PC-9 (cell line): Measurements from ENCODE around the gene HNRNPLL. TPM values are rescaled to one million over a fixed set of nuclear protein-coding genes. Genes with fewer than 3 reads are reported as not detected.

Source experiments
- BruUV-seq: library from RNA; stranded (reverse); fragments of 400-500 nt; replicated peaks from 2 replicates; lab custom pipeline; 2021; lab: Mats Ljungman, UMichigan
- CTCF ChIA-PET: fragments of 300-600 bp; sonication (Branson Sonifier 250); formaldehyde crosslinking; loops from one replicate; lab custom pipeline; 2022; ENCODE audit warnings: antibody characterized with exemption; lab: Charles Lee
- POLR2A ChIA-PET: fragments of 300-600 bp; sonication (Branson Sonifier 250); formaldehyde crosslinking; loops from one replicate; lab custom pipeline; 2022; ENCODE audit warnings: antibody characterized with exemption; ENCODE audit not compliant: unreplicated experiment; lab: Charles Lee
- DNase-seq, 2 experiments: peaks; one replicate each; pipeline versions ENCODE4 v3.0.0 to v3.0.0-alpha.2; 2015 to 2022; ENCODE audit warnings: mixed read lengths in 1 of 2
- H2AFZ ChIP-seq: fragments of 200-600 bp; sonication (generic); 2 replicates; pipeline ENCODE4 v1.8.1; 2017; ENCODE audit warnings: antibody characterized with exemption
- H3F3A ChIP-seq: fragments of 200-600 bp; sonication (generic); 2 replicates; pipeline ENCODE4 v1.8.1; 2017; ENCODE audit warnings: antibody characterized with exemption, mild to moderate bottlenecking, low read depth; ENCODE audit not compliant: insufficient read depth
- H3K27ac ChIP-seq: fragments of 200-600 bp; sonication (generic); 2 replicates; pipeline ENCODE4 v1.6.1; 2016; ENCODE audit warnings: mixed run types
- H3K27me3 ChIP-seq: fragments of 200-600 bp; sonication (generic); 2 replicates; pipeline ENCODE4 v1.6.1; 2016; ENCODE audit warnings: low read depth, mixed run types; ENCODE audit not compliant: insufficient read depth
- H3K36me3 ChIP-seq: fragments of 200-600 bp; sonication (generic); 2 replicates; pipeline ENCODE4 v1.6.1; 2016; ENCODE audit warnings: low read depth, mixed run types
- H3K4me1 ChIP-seq: fragments of 200-600 bp; sonication (generic); replicated peaks from 2 replicates; pipeline ENCODE4 v1.6.1; 2016; ENCODE audit warnings: mixed run types; ENCODE audit not compliant: insufficient read depth
- H3K4me2 ChIP-seq: fragments of 200-600 bp; sonication (generic); 2 replicates; pipeline ENCODE4 v1.6.1; 2017; ENCODE audit warnings: mixed run types
- H3K4me3 ChIP-seq: fragments of 200-600 bp; sonication (generic); 2 replicates; pipeline ENCODE4 v1.6.1; 2016; ENCODE audit warnings: mixed run types
- H3K79me2 ChIP-seq: fragments of 200-600 bp; sonication (generic); 2 replicates; pipeline ENCODE4 v1.6.1; 2017; ENCODE audit warnings: low read depth, mixed run types
- H3K9me2 ChIP-seq: fragments of 200-600 bp; sonication (generic); 2 replicates; pipeline ENCODE4 v1.8.1; 2017; ENCODE audit warnings: mild to moderate bottlenecking; ENCODE audit not compliant: insufficient read depth
- H3K9me3 ChIP-seq: fragments of 200-600 bp; sonication (generic); 2 replicates; pipeline ENCODE4 v1.8.1; 2016; ENCODE audit warnings: low read depth; ENCODE audit not compliant: insufficient read depth
- H4K20me1 ChIP-seq: fragments of 200-600 bp; sonication (generic); 2 replicates; pipeline ENCODE4 v1.8.1; 2017; ENCODE audit not compliant: insufficient read depth
- EZH2 ChIP-seq: fragments of 200-600 bp; sonication (generic); IDR thresholded peaks from 2 replicates; pipeline ENCODE4 v1.8.0; 2017; ENCODE audit warnings: antibody characterized with exemption, low read depth
- intact Hi-C: fragments of 100-400 bp; cut with micrococcal nuclease; formaldehyde crosslinking; loops from one replicate; pipeline ENCODE4 v1.10.0; 2022; ENCODE audit not compliant: unreplicated experiment
- total RNA-seq: library from RNA; stranded (reverse); gene quantifications from 2 replicates; pipeline ENCODE4 v1.2.3, GENCODE V29; 2021
- TF ChIP-seq, protein P1 (sequence below): fragments of 200-600 bp; sonication (generic); conservative IDR thresholded peaks from 2 replicates; pipeline ENCODE4 v1.6.1; 2017; ENCODE audit warnings: mixed run types, antibody characterized with exemption, mild to moderate bottlenecking, moderate library complexity

Gene HNRNPLL
- total RNA-seq, 1 experiment from 2014 or later: 38.1 TPM

DNA sequence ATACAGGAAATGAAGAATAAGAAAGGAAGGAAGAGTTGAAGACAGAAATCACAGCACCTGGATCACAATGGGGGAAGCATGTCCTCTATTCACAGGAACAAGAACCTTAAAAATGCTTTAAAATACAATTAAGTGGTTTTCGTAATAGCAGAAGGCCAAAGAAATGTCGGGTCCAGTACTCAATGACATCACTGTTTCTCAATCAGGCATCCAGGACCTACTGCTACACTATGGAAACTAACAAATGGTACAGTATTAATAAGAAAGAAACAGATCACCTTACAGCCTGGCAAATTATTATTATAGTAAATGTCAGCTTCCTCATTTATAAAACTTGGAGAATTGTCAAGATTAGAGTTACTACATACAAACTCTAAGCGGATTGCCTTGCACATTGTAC is 15.8 kb downstream of the HNRNPLL start:
- Histone ChIP-seq H3K9me3 (no peaks in the 10 kb centered on the region), H4K20me1 (peaks cover 17% of the 10 kb centered on the region; the same call in 1 of the 2 replicates), H3K4me1 (no peaks in the 10 kb centered on the region), H3K27ac (no peak overlapping the region), H2AFZ (no peak overlapping the region), H3K79me2 (peaks cover 39% of the 10 kb centered on the region), H3K36me3 (0 out of 2 replicates have a peak, but pooled peaks cover 6% of the 10 kb centered on the region), H3K4me3 (no peak overlapping the region), H3K4me2 (no peak overlapping the region), H3K27me3 (no peaks in the 10 kb centered on the region), H3K9me2 (no peaks in the 10 kb centered on the region), H3F3A (peaks cover 7% of the 10 kb centered on the region; the same call in 1 of the 2 replicates)
- BruUV-seq: no TSS peak
- DNase-seq: no peak
- CTCF ChIA-PET: no interaction called here
- POLR2A ChIA-PET: no interaction called here
- intact Hi-C loops: no loop called here
- no peak for TF ChIP-seq EZH2
- TF ChIP-seq, protein P1, sequence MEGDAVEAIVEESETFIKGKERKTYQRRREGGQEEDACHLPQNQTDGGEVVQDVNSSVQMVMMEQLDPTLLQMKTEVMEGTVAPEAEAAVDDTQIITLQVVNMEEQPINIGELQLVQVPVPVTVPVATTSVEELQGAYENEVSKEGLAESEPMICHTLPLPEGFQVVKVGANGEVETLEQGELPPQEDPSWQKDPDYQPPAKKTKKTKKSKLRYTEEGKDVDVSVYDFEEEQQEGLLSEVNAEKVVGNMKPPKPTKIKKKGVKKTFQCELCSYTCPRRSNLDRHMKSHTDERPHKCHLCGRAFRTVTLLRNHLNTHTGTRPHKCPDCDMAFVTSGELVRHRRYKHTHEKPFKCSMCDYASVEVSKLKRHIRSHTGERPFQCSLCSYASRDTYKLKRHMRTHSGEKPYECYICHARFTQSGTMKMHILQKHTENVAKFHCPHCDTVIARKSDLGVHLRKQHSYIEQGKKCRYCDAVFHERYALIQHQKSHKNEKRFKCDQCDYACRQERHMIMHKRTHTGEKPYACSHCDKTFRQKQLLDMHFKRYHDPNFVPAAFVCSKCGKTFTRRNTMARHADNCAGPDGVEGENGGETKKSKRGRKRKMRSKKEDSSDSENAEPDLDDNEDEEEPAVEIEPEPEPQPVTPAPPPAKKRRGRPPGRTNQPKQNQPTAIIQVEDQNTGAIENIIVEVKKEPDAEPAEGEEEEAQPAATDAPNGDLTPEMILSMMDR: no peak

DNA sequence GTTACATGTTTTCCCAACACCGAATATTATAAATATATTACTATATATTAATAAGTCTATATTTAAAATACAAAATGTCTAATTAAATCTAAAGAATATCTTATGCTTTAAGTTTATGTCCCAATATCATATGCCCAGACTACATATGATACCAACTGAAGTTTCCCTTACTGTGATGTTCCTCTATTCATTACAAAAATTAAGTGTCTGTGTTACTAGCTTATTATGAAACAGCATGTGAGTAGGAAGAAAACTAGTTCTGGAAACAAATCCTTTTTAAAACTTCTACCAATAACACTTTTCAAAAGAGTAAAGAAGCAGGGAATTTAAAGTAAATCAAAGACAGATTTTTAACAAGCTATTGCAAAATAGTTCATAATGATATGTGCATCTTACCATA is 17.8 kb downstream of the HNRNPLL start:
- H3K27me3 ChIP-seq: no peaks in the 10 kb centered on the region
- peaks cover 19% of the 10 kb centered on the region for H3K79me2 ChIP-seq
- no peak overlapping the region for H2AFZ ChIP-seq
- no peaks in the 10 kb centered on the region for H3K4me1 ChIP-seq
- H3K9me2 ChIP-seq: no peaks in the 10 kb centered on the region
- no peak overlapping the region for H3K27ac ChIP-seq
- BruUV-seq: no TSS peak
- H3K4me3 ChIP-seq: no peak overlapping the region
- TF ChIP-seq, protein P1: no peak
- no peak for TF ChIP-seq EZH2
- ChIA-PET CTCF (no interaction called here), POLR2A (no interaction called here)
- H3K36me3 ChIP-seq: 0 out of 2 replicates have a peak, but pooled peaks cover 14% of the 10 kb centered on the region
- H4K20me1 ChIP-seq: peaks cover 13% of the 10 kb centered on the region; the same call in 1 of the 2 replicates
- intact Hi-C loops: loop anchor here (5.0 kb wide), 2 partner anchors 157 to 642 kb away; no protein-coding TSS in a partner anchor
- DNase-seq: no peak
- no peak overlapping the region for H3K4me2 ChIP-seq
- no peaks in the 10 kb centered on the region for H3K9me3 ChIP-seq
- H3F3A ChIP-seq: peaks cover 11% of the 10 kb centered on the region; the same call in 1 of the 2 replicates

DNA sequence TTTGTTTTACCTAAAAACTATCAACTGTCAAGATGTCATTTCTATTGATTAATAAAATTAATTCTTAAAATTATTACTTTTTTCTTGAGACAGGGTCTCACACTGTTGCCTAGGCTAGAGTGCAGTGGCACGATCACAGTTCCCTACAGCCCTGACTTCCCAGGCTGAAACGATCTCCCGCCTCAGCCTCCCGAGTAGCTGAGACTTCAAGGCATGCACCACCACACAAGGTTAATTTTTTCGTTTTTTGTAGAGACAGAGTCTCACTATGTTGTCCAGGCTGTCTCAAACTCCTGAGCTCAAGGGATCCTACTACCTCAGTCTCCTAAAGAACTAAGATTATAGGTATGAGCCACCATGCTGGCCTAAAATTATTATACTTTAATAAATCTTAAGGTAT is 18.7 kb downstream of the HNRNPLL start:
- peaks cover 13% of the 10 kb centered on the region; the same call in 1 of the 2 replicates for H4K20me1 ChIP-seq
- DNase-seq: no peak
- TF ChIP-seq, protein P1: no peak
- no peak for TF ChIP-seq EZH2
- no peak overlapping the region for H3K27ac ChIP-seq
- no peaks in the 10 kb centered on the region for H3K9me2 ChIP-seq
- no peaks in the 10 kb centered on the region for H3K9me3 ChIP-seq
- ChIA-PET CTCF (no interaction called here), POLR2A (no interaction called here)
- H3K4me1 ChIP-seq: no peaks in the 10 kb centered on the region
- H3F3A ChIP-seq: peaks cover 11% of the 10 kb centered on the region; the same call in 1 of the 2 replicates
- no peak overlapping the region for H2AFZ ChIP-seq
- no peak overlapping the region for H3K4me2 ChIP-seq
- H3K4me3 ChIP-seq: no peak overlapping the region
- H3K36me3 ChIP-seq: 0 out of 2 replicates have a peak, but pooled peaks cover 14% of the 10 kb centered on the region
- intact Hi-C loops: loop anchor here (5.0 kb wide), 2 partner anchors 158 to 643 kb away; no protein-coding TSS in a partner anchor
- BruUV-seq: no TSS peak
- peaks cover 12% of the 10 kb centered on the region; the same call in 1 of the 2 replicates for H3K79me2 ChIP-seq
- no peaks in the 10 kb centered on the region for H3K27me3 ChIP-seq
